NCI-H1417 treated with DMSO at 0.1 percent for 48 hours (cell line): Measurements from ENCODE around the gene GPATCH1.
"Not testable (repeated sequence)": the region's sequence is repeated elsewhere in the genome, so short reads cannot be mapped to it uniquely, and the experiment has no call there.

Source experiments
- DNase-seq: peaks from one replicate; lab custom pipeline; 2025; lab: John Stamatoyannopoulos, UW

GPATCH1 gene

DNA sequence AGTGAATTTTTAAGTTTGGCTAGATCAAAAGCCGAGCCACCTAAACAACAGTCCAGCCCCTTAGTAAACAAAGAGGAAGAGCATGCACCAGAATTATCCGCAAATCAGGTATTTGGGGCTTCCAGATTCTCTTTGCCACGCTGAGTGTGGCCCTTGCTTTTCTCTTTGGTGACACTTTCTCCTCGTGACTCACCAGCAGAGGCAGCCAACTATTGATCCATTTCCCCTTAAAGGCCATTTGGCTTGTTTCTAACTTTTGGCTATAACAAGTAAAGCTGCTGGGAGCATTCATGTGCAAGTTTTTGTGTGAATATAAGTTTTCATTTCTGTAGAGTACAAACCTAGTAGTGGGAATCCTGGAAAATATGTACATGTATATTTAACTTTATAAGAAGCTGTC lies 33.3 kb downstream of the GPATCH1 start:
- no peak for DNase-seq

- DNase-seq: no peak
Observed at GRCh38 chr19:33117501-33117900, 36.5 kb downstream of the GPATCH1 start.

DNA sequence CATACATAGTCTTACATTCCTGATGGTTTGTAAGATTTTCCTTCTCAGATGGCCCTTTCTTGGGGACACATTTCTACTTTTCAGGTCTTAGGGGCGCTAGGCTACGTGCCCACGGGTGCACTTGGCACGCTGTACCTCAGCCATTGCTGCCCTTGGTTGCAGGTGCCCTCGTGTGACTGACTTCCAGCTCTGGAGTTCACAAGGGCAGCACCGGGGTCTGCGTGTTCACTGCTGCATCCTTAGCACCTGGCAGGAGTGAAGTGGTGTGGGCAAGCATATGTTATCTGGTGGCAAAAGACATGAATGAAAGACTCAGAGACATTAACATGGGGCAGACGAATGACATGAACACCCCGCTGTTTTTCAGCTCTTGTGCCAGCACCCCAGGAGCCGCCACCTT lies 37.7 kb downstream of the GPATCH1 start:
- DNase-seq: no peak

DNA sequence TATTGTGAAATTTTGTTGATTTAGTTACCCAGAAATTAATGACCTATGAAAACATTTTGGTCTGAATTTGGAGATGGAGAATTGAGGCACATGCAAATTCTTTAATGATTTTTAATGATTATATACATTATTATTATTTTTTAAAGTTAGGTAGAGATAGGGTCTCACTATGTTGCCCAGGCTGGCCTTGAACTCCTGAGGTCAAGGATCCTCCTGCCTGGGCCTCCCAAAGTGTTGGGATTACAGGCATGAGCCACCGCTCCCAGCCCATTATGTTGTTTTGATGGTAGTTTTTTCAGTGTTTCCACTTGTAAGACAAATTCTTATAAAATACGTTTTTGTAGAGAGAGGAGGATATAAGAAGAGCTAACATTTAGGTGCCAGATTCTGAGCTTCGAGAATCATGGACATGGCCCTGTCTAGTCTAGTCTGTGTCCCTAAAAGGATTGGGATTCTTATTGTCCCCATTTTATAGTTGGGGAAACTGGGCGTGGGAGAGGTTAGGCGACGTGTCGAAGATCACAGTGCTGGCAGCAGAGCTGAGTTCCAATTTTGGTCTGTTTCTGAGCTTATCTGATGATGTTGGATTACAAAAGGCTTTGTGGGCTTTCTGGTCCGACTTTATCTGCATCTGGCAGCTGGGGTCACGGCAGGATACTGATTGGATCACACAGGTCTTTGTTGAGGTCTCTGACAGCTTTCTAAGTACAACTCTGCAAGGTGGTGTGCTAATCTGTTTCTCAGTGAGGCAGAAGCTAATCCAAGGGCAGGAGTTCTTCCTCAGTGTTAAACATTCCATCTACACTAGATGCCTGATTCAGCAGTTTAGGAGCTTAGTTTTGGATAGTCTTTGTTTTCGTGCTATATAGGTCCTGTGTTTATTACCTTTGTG lies 43.5 kb downstream of the GPATCH1 start:
- DNase-seq: no peak

- no peak for DNase-seq
Observed at GRCh38 chr19:33125929-33126388, 45.0 kb downstream of the GPATCH1 start.

DNA sequence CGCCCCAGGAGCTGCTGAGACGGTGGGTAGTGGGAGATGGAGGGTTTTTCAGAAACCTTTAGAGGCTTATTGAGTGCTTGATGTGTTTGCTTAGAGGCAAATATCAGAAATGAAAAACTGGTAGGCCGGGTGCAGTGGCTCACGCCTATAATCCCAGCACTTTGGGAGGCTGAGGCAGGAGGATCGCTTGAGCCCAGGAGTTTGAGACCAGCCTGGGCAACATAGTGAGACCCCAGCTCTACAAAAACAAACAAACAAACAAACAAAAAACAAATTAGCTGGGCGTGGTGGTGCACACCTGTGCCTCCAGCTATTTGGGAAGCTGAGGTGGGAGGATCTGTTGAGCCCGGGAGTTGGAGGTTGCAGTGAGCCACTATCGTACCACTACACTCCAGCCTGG lies 45.7 kb downstream of the GPATCH1 start:
- DNase-seq: not testable (repeated sequence)

- DNase-seq: no peak
Observed at GRCh38 chr19:33129901-33130300, 48.9 kb downstream of the GPATCH1 start.

DNA sequence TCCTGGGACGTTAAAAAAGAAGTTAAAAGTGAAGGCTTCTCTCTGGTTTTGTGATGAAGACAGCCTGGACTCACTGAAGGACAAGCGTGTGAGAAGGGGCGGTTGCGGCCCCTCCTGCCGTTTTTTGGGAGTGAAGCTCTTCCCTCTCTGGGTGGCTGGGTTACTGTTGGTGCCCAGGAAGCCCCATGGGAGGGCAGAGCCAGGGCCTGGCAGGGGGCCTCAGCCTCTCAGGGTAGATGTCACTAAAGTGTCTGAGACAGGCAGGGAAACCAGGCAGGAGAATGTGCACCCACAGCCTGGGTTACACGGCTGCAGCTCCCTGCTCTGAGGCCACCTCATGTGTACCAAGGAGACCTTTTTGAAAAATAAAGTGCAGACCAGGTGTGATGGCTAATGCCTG lies 49.5 kb downstream of the GPATCH1 start:
- no peak for DNase-seq

DNA sequence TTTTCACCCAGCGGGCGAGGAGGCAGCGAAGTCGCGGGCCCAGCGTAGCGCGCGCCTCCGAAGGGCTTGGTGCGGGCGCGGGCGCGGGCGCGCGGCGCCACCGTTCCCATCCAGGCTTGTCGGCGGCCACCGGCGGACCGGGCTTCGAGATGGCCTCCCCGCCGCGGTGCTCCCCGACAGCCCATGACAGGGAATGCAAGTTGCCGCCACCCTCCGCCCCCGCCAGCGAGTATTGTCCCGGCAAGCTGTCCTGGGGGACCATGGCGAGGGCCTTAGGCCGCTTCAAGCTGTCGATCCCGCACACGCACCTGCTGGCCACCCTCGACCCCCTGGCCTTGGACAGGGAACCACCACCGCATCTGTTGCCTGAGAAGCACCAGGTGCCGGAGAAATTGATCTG lies 51.0 kb downstream of the GPATCH1 start, which contains the start of gene WDR88:
Gene WDR88 (plus strand): TSS at position 94 of the 400 bp plus-strand sequence. CDS start 56 bp downstream, at position 150.
- no peak for DNase-seq

DNA sequence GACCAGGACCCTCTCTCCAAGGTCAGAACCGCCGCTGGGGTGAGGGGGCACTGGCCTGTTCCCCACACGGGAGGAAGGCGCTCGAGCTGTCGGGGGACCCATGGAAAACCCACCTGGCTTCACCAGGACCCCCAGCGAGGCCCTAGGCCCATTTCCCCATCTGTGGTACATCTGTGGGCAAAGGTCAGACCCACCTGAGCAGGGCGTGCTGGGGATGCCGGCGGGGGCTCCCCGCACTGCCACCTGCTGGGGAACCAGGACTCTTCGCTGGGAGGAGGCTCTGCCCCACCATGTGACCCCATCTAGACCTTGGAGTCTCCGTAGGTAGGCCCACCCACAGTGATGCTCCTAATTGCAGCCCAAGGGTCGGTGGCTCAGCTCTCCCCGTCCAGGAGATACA lies 51.4 kb downstream of the GPATCH1 start:
- no peak for DNase-seq

- no peak for DNase-seq
Observed at GRCh38 chr19:33133438-33134031, 52.6 kb downstream of the GPATCH1 start.

DNA sequence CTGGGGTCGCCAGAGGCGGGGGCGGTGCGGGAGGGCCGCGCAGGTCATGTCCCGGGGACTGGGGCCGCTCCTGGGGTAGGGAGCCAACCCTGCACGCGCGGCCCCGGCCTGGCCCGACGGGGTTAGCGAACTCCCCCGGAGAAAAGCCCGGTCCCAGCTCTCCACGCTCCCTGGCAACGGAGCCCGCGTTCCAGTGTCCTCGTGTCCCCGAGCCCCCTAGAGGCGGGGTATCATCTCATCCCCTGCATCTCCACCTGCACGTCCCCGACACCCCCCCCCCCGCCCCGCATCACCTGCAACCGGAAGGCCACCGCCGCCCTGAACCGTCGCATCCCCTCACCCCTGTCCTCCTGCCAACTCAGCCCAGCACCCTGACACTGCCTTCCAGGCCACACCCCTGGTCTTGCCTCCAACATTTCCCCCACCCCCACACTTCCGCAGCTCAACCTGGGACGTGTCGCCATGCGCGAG lies 53.6 kb downstream of the GPATCH1 start:
- no peak for DNase-seq

DNA sequence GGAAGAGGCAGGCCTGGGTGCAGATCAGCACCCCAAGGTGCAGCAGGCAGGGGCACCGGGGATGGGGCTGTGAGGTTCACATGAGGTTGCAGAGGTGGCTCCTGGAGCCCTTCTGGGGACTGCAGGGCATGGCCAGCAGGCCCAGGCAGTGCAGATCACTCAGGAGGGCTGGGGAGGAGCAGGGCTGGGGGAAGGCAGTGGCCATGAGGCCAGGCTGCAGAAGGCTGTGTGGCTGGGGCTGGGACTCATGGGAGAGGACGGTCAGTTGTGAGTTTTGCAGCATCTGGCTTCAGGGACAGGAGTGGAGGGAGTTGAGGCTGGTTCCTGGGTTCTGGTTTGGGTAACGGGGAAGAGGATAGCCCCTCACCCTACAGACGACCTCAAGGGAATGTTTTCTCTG lies 58.2 kb downstream of the GPATCH1 start:
- no peak for DNase-seq

GRCh38 chr19:33143897-33144405 lies 63.0 kb downstream of the GPATCH1 start:
- DNase-seq: no peak

DNA sequence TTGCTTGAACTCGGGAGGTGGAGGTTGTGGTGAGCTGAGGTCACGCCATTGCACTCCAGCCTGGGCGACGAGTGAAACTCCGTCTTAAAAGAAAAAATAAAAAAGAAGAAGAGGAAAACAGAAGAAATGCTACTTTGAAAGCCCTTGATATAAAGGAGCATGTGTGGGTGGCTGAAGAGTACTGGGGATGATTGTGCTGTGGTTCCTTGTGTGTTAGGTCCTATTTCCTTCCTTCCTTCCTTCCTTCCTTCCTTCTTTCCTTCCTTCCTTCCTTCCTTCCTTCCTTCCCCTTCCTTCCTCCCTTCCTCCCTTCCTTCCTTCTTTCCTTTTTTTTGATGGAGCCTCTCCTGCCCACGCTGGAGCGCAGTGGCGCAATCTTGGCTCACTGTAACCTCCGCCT lies 65.2 kb downstream of the GPATCH1 start:
- DNase-seq: no peak

DNA sequence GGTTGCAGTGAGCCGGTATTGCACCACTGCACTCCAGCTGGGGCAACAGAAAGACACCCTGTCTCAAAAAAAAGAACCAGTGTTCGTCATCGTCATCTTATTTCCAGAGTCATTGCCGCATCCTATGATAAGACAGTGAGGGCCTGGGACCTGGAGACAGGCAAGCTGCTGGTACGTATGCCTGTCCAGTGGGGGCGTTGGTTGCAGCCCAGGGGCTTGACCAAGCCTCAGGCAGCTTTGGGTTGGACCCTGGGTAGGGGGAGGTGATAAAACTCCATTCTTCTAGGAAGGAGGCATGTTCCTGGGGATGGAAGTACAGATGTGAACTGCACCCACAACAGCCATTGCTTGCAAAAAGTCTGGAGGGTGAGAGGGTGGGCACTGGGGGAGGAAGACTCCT lies 66.6 kb downstream of the GPATCH1 start:
- DNase-seq: no peak

DNA sequence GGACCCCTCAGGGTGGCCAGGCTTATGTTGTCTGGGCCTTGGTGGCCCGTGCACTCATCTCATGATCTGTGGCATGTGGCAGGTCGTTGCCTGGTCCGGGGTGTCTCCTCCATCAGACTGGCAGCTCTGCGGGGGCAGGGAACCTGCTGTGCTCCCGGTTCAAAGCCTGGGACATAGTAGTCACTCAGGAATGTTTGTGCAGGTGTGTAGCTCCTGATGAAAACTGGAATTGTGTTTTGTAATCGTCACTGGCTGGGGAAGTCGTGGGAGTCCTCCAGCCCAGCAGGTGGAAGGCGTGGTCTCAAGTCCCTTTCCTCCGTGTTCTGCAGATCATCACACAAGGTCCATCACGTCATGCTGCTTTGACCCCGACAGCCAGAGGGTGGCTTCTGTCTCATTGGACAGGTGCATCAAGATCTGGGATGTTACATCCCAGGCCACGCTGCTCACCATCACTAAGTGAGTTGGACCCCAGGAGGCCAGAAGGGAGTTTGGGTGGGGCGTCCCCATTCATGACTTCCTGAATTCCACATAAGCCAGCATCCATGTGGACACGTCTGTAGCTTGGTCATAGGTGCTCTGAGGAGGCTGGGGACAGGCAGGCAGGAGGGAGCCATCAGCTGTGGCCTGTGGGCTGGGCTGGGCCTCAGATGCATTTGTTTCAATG lies 70.0 kb downstream of the GPATCH1 start:
- DNase-seq: no peak

DNA sequence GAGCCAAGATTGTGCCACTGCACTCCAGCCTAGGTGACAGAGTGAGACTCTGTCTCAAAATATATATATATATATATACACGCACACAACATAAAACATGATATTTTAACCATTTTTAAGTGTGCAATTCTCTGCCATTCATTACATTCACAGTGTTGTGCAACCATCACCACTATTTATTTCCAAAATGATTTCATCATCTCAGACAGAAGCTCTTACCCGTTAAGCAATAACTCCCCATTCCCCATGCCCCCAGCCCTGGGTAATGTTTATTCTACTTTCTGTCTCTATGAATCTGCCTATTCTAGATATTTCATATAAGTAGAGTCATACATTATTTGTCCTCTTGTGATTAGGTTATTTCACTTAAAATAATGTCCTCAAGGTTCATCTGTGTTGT lies 71.2 kb downstream of the GPATCH1 start:
- DNase-seq: no peak

DNA sequence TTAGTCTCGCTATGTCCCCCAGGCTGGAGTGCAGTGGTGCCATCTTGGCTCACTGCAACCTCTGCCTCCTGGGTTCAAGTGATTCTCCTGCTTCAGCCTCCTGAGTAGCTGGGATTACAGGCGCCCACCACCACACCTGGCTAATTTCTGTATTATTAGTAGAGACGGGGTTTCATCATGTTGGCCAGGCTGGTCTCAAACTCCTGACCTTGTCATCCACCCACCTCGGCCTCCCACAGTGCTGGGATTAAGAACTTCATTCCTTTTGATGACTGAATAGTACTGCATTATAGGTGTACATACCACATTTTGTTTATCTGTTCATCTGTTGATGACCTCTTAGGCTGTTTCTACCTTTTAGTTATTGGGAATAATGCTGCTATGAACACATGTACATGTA lies 71.6 kb downstream of the GPATCH1 start:
- not testable (repeated sequence) for DNase-seq

- DNase-seq: not testable (repeated sequence)
Observed at GRCh38 chr19:33154313-33154712, 73.3 kb downstream of the GPATCH1 start.

GRCh38 chr19:33156334-33156733 lies 75.4 kb downstream of the GPATCH1 start:
- no peak for DNase-seq

DNA sequence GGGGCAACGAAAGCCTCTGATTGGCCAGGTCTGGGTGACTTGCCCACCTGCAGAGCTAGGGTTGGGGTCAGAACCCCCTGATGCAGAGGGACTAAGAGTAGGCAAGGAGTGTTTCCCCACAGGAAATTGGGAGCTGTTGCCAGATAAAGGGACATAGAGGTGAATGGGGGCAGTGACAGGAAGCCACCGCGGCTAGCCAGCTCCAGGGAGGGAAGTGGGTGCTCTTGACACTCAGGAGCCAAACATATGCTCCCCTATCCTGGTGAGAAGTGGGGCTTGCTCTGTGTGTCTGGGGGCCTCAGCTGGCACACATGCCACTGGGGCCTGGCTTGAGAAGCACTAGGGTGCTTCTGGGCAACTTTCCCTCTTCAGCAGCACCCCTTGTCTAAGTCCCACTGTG lies 76.9 kb downstream of the GPATCH1 start:
- DNase-seq: no peak
